Measurements from ENCODE around the gene TSPAN16. TPM values are rescaled to one million over a fixed set of nuclear protein-coding genes. Genes with fewer than 3 reads are reported as not detected.

The TSPAN16 gene
- total RNA-seq, 1 donor from 2014 or later: not detected

DNA sequence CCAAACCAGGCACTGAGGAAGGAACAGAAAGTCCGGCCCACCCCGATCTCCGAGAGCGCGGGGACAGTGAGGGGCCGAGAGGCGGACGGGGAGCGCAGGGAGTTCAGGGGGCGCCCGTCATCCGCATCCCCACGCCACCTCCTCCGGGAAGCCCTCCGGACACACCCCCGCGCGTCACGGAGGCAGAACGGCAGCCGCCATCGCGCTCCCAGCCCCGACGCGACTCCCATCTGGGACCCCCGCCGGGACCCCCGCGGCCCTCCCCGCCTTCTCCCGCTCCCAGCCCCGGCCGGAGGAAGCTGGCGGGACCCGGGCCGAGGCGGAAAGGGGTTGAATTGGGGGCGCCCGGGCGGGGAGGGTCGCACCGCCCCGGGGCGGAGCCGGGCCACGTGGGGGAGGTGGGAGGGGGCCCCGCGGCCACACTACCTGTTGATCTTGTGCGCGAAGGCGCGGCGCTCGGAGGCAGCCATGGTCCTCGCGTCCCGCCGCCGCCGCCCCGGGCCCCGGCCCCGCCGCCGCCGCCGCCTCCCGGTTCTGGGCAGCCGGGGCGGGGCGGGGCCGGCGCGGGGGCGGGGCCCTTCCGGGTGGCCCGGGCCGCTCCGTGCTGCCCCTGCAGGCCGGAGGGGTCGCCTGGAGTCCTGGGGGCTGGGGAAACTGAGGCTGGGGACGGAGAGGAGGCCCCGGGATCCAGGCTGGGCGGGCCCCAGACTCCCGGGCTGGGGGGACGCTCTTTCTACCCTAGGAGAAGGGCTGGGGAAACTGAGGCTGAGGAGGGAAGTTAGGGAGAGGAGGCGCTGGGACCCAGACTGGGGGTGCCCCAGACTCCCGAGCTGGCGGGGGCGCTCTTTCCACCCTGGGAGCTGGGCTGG is 33.8 kb upstream of the TSPAN16 start, which contains the start of gene DOCK6:
DOCK6 (minus strand) TSS at position 554 of the 869 bp plus-strand sequence; CDS start at position 470, 84 bp downstream.
- Histone ChIP-seq H2AFZ (ENCODE audit: low read depth, low read length) (peak within 1 kb of the TSS; percentile 78), H3K27me3 (ENCODE audit: insufficient read depth, low read length) (no peaks in the 10 kb centered on the region), H3K9me3 (ENCODE audit: insufficient read depth, low read depth, low read length) (no peaks in the 10 kb centered on the region), H4K20me1 (ENCODE audit: insufficient read depth, low read length) (peaks cover 5% of the 10 kb centered on the region), H3K4me3 (ENCODE audit: insufficient read depth, low read depth, low read length) (peak within 1 kb of the TSS; percentile 61), H3K27ac (ENCODE audit: low read depth, low read length) (no peak within 1 kb of the TSS), H3K79me2 (ENCODE audit: insufficient read depth, low read length) (no peaks in the 10 kb centered on the region), H3K4me1 (ENCODE audit: insufficient read depth, low read length) (peaks cover 4% of the 10 kb centered on the region), H3K36me3 (ENCODE audit: insufficient read depth, low read length) (no peaks in the 10 kb centered on the region), H3K9ac (ENCODE audit: low read length) (peak within 1 kb of the TSS; percentile 75), H3K4me2 (ENCODE audit: low read length) (peak within 1 kb of the TSS; percentile 89)
- peak within 1 kb of the TSS; percentile 62 for H3K27ac Mint-ChIP-seq (ENCODE audit: unreplicated experiment)
- peaks cover 19% of the 10 kb centered on the region for H3K27me3 Mint-ChIP-seq (ENCODE audit: low read depth, unreplicated experiment)
- TF ChIP-seq, protein P1, sequence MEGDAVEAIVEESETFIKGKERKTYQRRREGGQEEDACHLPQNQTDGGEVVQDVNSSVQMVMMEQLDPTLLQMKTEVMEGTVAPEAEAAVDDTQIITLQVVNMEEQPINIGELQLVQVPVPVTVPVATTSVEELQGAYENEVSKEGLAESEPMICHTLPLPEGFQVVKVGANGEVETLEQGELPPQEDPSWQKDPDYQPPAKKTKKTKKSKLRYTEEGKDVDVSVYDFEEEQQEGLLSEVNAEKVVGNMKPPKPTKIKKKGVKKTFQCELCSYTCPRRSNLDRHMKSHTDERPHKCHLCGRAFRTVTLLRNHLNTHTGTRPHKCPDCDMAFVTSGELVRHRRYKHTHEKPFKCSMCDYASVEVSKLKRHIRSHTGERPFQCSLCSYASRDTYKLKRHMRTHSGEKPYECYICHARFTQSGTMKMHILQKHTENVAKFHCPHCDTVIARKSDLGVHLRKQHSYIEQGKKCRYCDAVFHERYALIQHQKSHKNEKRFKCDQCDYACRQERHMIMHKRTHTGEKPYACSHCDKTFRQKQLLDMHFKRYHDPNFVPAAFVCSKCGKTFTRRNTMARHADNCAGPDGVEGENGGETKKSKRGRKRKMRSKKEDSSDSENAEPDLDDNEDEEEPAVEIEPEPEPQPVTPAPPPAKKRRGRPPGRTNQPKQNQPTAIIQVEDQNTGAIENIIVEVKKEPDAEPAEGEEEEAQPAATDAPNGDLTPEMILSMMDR (IDR thresholded peaks at IDR 0.05; ENCODE audit: insufficient read depth, low read depth, low read length): no peak
- TF ChIP-seq EZH2 (IDR thresholded peaks at IDR 0.05; ENCODE audit: insufficient read depth, low read length): no peak
- H3K4me3 Mint-ChIP-seq (ENCODE audit: unreplicated experiment): peak within 1 kb of the TSS; percentile 83
- no peaks in the 10 kb centered on the region for H3K36me3 Mint-ChIP-seq (ENCODE audit: low read depth, unreplicated experiment)
- FAIRE-seq (no peak), DNase-seq (ENCODE audit: low read depth) (no peak)
- H3K4me1 Mint-ChIP-seq (ENCODE audit: low read depth, unreplicated experiment): peaks cover 2% of the 10 kb centered on the region
- no peaks in the 10 kb centered on the region for H3K9me3 Mint-ChIP-seq (ENCODE audit: unreplicated experiment)

DNA sequence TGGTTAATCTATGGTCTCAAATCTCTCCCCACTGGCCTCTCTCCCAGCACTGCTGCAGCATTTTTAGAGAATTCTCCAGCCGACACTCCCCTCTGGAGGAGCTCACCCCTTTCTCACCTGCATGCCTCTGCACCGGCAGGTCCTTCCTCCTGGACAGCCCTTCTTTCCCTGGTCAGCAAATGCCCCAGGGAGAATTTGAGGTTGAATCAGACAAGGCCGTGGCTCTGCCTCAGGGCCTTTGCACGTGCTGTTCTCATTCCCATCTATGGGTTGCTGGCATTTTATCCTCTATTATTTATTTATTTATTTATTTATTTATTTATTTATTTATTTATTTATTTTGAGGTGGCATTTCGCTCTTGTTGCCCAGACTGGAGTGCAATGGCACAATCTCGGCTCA is 32.2 kb upstream of the TSPAN16 start:
- Histone ChIP-seq H4K20me1 (ENCODE audit: insufficient read depth, low read length) (no peaks in the 10 kb centered on the region), H3K4me3 (ENCODE audit: insufficient read depth, low read depth, low read length) (no peak overlapping the region), H3K79me2 (ENCODE audit: insufficient read depth, low read length) (no peaks in the 10 kb centered on the region), H2AFZ (ENCODE audit: low read depth, low read length) (no peak overlapping the region), H3K4me2 (ENCODE audit: low read length) (no peak overlapping the region), H3K9ac (ENCODE audit: low read length) (no peak overlapping the region), H3K4me1 (ENCODE audit: insufficient read depth, low read length) (peaks cover 4% of the 10 kb centered on the region), H3K36me3 (ENCODE audit: insufficient read depth, low read length) (no peaks in the 10 kb centered on the region), H3K9me3 (ENCODE audit: insufficient read depth, low read depth, low read length) (no peaks in the 10 kb centered on the region), H3K27me3 (ENCODE audit: insufficient read depth, low read length) (no peaks in the 10 kb centered on the region), H3K27ac (ENCODE audit: low read depth, low read length) (no peak overlapping the region)
- H3K36me3 Mint-ChIP-seq (ENCODE audit: low read depth, unreplicated experiment): no peaks in the 10 kb centered on the region
- FAIRE-seq: no peak
- H3K9me3 Mint-ChIP-seq (ENCODE audit: unreplicated experiment): no peaks in the 10 kb centered on the region
- no peak overlapping the region for H3K27ac Mint-ChIP-seq (ENCODE audit: unreplicated experiment)
- peaks cover 2% of the 10 kb centered on the region for H3K4me1 Mint-ChIP-seq (ENCODE audit: low read depth, unreplicated experiment)
- DNase-seq (ENCODE audit: low read depth): no peak
- peak overlapping the region; percentile 69 for H3K4me3 Mint-ChIP-seq (ENCODE audit: unreplicated experiment)
- no peak for TF ChIP-seq EZH2 (IDR thresholded peaks at IDR 0.05; ENCODE audit: insufficient read depth, low read length)
- TF ChIP-seq, protein P1 (IDR thresholded peaks at IDR 0.05; ENCODE audit: insufficient read depth, low read depth, low read length): no peak
- peaks cover 22% of the 10 kb centered on the region for H3K27me3 Mint-ChIP-seq (ENCODE audit: low read depth, unreplicated experiment)
